Skeletal muscle satellite cell (primary cell): Measurements from ENCODE around the gene EML1.

Source experiments
- H3K27me3 ChIP-seq: 2 replicates; pipeline ENCODE4 v1.7.0; 2013; ENCODE audit warnings: low read length; ENCODE audit not compliant: control insufficient read depth, insufficient read depth
- H3K36me3 ChIP-seq: 2 replicates; pipeline ENCODE4 v1.7.0; 2013; ENCODE audit warnings: mild to moderate bottlenecking, control low read depth, low read length; ENCODE audit not compliant: insufficient read depth
- H3K4me1 ChIP-seq: 2 replicates; pipeline ENCODE4 v1.7.0; 2013; ENCODE audit warnings: low read length; ENCODE audit not compliant: control insufficient read depth, insufficient read depth
- H3K4me2 ChIP-seq: 2 replicates; pipeline ENCODE4 v1.7.0; 2013; ENCODE audit warnings: mild to moderate bottlenecking, low read length
- H3K4me3 ChIP-seq: 2 replicates; pipeline ENCODE4 v1.7.0; 2013; ENCODE audit warnings: low read length
- H3K9ac ChIP-seq: 2 replicates; pipeline ENCODE4 v1.7.0; 2013; ENCODE audit warnings: mild to moderate bottlenecking, low read depth, low read length, moderate library complexity
- H3K9me3 ChIP-seq: replicated peaks from 2 replicates; pipeline ENCODE4 v1.7.0; 2013; ENCODE audit warnings: mild to moderate bottlenecking, control low read depth, low read length

The EML1 gene

GRCh38 chr14:99788713-99789112, 4.5 kb upstream of the EML1 start:
- Histone ChIP-seq H3K4me3 (no peak overlapping the region), H3K9me3 (no peaks in the 10 kb centered on the region), H3K4me2 (no peak overlapping the region), H3K27me3 (no peaks in the 10 kb centered on the region), H3K4me1 (peaks cover 5% of the 10 kb centered on the region), H3K36me3 (no peaks in the 10 kb centered on the region), H3K9ac (no peak overlapping the region)

GRCh38 chr14:99789581-99789980, 3.6 kb upstream of the EML1 start:
- Histone ChIP-seq H3K9ac (no peak overlapping the region), H3K4me3 (no peak overlapping the region), H3K36me3 (no peaks in the 10 kb centered on the region), H3K4me2 (no peak overlapping the region), H3K9me3 (no peaks in the 10 kb centered on the region), H3K27me3 (no peaks in the 10 kb centered on the region), H3K4me1 (peaks cover 13% of the 10 kb centered on the region)

GRCh38 chr14:99790201-99790977, 2.8 kb upstream of the EML1 start:
- Histone ChIP-seq H3K4me1 (peaks cover 20% of the 10 kb centered on the region), H3K9me3 (no peaks in the 10 kb centered on the region), H3K9ac (no peak overlapping the region), H3K27me3 (no peaks in the 10 kb centered on the region), H3K4me3 (no peak overlapping the region), H3K36me3 (no peaks in the 10 kb centered on the region), H3K4me2 (no peak overlapping the region)

GRCh38 chr14:99790978-99791376, 2.2 kb upstream of the EML1 start:
- H3K4me1 ChIP-seq, result peaks cover 20% of the 10 kb centered on the region
- H3K9me3 ChIP-seq, result no peaks in the 10 kb centered on the region
- H3K9ac ChIP-seq, result no peak overlapping the region
- no peaks in the 10 kb centered on the region for H3K36me3 ChIP-seq
- H3K4me3 ChIP-seq, result no peak overlapping the region
- H3K27me3 ChIP-seq, result no peaks in the 10 kb centered on the region
- H3K4me2 ChIP-seq, result no peak overlapping the region

- no peaks in the 10 kb centered on the region for H3K27me3 ChIP-seq
- H3K4me3 ChIP-seq, result no peak overlapping the region
- no peak overlapping the region for H3K9ac ChIP-seq
- peaks cover 20% of the 10 kb centered on the region for H3K4me1 ChIP-seq
- no peaks in the 10 kb centered on the region for H3K9me3 ChIP-seq
- H3K4me2 ChIP-seq, result no peak overlapping the region
- H3K36me3 ChIP-seq, result no peaks in the 10 kb centered on the region
Measured at GRCh38 chr14:99791476-99792209, 1.6 kb upstream of the EML1 start.

- Histone ChIP-seq H3K27me3 (no peaks in the 10 kb centered on the region), H3K9ac (peak overlapping the region; percentile 73), H3K9me3 (no peaks in the 10 kb centered on the region), H3K4me1 (peaks cover 20% of the 10 kb centered on the region), H3K4me2 (peak overlapping the region; percentile 71), H3K36me3 (no peaks in the 10 kb centered on the region), H3K4me3 (peak overlapping the region; percentile 68)
Measured at GRCh38 chr14:99792210-99792535, 1.0 kb upstream of the EML1 start.

GRCh38 chr14:99792551-99793212, 531 bp upstream of the EML1 start:
- Histone ChIP-seq H3K9me3 (no peaks in the 10 kb centered on the region), H3K9ac (peak overlapping the region; percentile 73), H3K4me1 (peaks cover 20% of the 10 kb centered on the region), H3K27me3 (no peaks in the 10 kb centered on the region), H3K4me2 (peak overlapping the region; percentile 71), H3K4me3 (peak overlapping the region; percentile 68), H3K36me3 (no peaks in the 10 kb centered on the region)

- H3K9ac ChIP-seq, result peak overlapping the region; percentile 80
- peak overlapping the region; percentile 84 for H3K4me3 ChIP-seq
- peak overlapping the region; percentile 86 for H3K4me2 ChIP-seq
- no peaks in the 10 kb centered on the region for H3K36me3 ChIP-seq
- peaks cover 20% of the 10 kb centered on the region for H3K4me1 ChIP-seq
- H3K27me3 ChIP-seq, result no peaks in the 10 kb centered on the region
- no peaks in the 10 kb centered on the region for H3K9me3 ChIP-seq
Measured at GRCh38 chr14:99794151-99794780, 1.1 kb downstream of the EML1 start.

- H3K27me3 ChIP-seq, result no peaks in the 10 kb centered on the region
- peaks cover 20% of the 10 kb centered on the region for H3K4me1 ChIP-seq
- peak overlapping the region; percentile 86 for H3K4me2 ChIP-seq
- no peaks in the 10 kb centered on the region for H3K9me3 ChIP-seq
- peak overlapping the region; percentile 84 for H3K4me3 ChIP-seq
- H3K36me3 ChIP-seq, result no peaks in the 10 kb centered on the region
- no peak overlapping the region for H3K9ac ChIP-seq
Measured at GRCh38 chr14:99795046-99795445, 1.8 kb downstream of the EML1 start.

- H3K4me3 ChIP-seq, result no peak overlapping the region
- no peak overlapping the region for H3K9ac ChIP-seq
- H3K9me3 ChIP-seq, result no peaks in the 10 kb centered on the region
- no peaks in the 10 kb centered on the region for H3K36me3 ChIP-seq
- no peak overlapping the region for H3K4me2 ChIP-seq
- H3K27me3 ChIP-seq, result no peaks in the 10 kb centered on the region
- H3K4me1 ChIP-seq, result peaks cover 22% of the 10 kb centered on the region
Measured at GRCh38 chr14:99797231-99797630, 4.0 kb downstream of the EML1 start.

- no peak overlapping the region for H3K4me2 ChIP-seq
- H3K36me3 ChIP-seq, result no peaks in the 10 kb centered on the region
- no peaks in the 10 kb centered on the region for H3K9me3 ChIP-seq
- H3K27me3 ChIP-seq, result no peaks in the 10 kb centered on the region
- no peak overlapping the region for H3K9ac ChIP-seq
- H3K4me3 ChIP-seq, result no peak overlapping the region
- H3K4me1 ChIP-seq, result peaks cover 6% of the 10 kb centered on the region
Measured at GRCh38 chr14:99800781-99801180, 7.6 kb downstream of the EML1 start.
